Choroid plexus epithelial cell (primary cell): ENCODE measurements around the gene TSPAN5.

ENCODE experiments used
- DNase-seq: peaks from one replicate; pipeline ENCODE4 v3.0.0-alpha.2; 2010; ENCODE audit warnings: low read depth
- H3K4me3 ChIP-seq: 2 replicates; pipeline ENCODE4 v1.5.1; 2011; ENCODE audit warnings: low read depth, mild to moderate bottlenecking, control low read depth, low read length, moderate library complexity
- TF ChIP-seq, protein P1 (sequence below): conservative IDR thresholded peaks from 2 replicates; pipeline ENCODE4 v1.5.1; 2011; ENCODE audit warnings: low read depth, mild to moderate bottlenecking, control low read depth, inconsistent platforms, low read length, moderate library complexity

TSPAN5 gene

DNA sequence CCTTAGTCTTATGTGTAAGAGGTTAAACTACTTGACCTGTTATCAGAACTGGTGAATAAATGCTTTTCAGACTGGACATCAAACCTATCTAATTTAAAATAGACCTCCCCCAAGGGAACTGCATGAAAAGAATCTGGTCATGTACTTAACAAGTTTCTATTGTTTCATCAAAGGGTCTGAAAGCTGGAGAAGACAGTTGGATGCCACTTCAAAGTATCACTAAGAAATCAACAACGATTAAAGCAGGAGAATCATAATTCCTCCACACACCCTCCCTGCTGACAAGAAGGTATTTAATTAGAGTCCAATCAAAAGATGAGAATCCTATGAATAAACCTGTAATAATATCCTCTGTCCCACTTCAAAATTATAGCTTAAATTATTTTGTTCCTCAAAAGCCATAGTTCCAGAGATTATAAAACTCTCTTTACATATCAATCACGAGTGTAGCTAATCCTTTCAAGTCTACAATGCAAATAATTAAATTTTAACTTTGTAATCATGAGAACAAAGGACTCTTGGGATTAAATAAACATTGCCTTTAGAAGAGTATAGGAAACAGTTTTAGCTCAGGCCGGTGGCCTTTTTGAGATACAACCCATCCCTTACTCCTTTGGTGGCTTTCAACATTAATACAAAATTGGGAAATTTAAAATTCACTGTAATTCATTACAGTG lies 35.1 kb downstream of the TSPAN5 start:
- no peak for DNase-seq
- TF ChIP-seq, protein P1, sequence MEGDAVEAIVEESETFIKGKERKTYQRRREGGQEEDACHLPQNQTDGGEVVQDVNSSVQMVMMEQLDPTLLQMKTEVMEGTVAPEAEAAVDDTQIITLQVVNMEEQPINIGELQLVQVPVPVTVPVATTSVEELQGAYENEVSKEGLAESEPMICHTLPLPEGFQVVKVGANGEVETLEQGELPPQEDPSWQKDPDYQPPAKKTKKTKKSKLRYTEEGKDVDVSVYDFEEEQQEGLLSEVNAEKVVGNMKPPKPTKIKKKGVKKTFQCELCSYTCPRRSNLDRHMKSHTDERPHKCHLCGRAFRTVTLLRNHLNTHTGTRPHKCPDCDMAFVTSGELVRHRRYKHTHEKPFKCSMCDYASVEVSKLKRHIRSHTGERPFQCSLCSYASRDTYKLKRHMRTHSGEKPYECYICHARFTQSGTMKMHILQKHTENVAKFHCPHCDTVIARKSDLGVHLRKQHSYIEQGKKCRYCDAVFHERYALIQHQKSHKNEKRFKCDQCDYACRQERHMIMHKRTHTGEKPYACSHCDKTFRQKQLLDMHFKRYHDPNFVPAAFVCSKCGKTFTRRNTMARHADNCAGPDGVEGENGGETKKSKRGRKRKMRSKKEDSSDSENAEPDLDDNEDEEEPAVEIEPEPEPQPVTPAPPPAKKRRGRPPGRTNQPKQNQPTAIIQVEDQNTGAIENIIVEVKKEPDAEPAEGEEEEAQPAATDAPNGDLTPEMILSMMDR: no peak
- H3K4me3 ChIP-seq: no peak overlapping the region

DNA sequence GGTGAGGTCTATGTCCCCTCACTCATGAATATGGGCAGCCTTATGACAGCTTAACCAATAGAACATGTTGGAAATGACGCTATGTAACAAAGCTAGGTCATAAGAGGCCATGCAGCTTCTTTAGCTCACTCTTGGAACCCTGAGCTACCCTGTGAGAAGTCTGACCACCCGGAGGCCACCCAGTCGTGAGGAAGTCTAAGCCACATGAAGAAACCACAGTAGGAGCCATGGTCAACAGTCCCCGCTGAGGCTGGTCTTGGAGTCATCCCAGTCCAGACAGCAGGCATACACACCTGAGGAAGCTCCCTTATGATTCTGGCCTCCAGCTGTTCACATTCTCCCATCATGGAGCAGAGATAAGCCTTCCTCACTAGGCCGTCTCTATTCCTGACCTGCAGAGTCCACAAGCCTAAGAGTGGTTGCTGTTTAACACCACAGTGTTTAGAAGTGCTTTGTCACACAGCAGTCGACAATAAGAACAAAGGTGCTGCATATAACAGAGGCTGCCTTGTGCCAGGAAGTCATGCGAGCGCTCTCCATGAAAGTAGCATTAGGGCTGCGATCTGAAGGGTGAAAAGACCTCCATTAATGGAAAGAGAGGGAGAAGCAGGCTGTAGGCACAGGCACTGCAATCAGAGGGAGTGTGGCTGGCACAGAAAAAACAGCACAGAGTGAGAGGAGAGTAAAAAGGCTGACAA lies 38.2 kb downstream of the TSPAN5 start:
- TF ChIP-seq, protein P1: no peak
- no peak overlapping the region for H3K4me3 ChIP-seq

DNA sequence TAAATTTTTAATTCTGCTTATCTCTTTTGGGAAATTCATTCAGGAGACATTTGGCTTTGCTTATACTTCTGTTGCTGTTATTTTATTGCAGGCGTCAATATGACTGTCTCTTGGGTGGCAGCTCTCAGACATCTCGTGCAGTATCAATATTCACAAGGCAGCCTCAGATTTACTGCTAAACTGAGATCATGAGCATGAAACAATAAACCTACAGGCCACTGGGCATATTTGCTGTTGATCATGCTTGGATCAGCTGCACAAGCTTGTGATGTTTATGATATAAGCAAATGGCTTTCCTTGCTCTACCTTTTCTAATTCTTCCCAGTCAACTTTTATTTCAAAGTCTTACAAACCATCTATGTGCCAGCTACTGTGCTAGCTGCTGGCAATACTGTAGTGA lies 39.2 kb downstream of the TSPAN5 start:
- TF ChIP-seq, protein P1: no peak
- H3K4me3 ChIP-seq: no peak overlapping the region
- no peak for DNase-seq

More for the DNA sequence above, 38.2 kb downstream of the TSPAN5 start:
- no peak for DNase-seq

DNA sequence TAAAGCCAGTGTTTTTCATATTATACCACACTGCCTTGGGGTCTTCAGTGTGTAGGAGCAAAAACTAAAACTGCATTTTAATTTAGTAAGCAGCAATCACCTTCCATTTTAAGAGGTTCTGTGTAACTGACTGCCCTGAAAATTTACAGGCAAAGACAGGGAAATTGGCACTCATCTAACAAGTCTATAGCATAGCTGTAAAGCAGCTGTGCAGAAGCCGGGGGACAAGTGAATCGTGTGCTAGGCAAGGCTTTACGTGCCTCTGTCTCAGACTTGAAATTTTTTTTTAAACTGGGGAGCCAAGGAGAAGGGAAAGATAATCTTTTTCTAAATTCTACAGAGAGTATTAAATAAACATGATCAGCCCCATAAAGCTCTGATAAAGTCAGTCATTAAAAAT lies 39.7 kb downstream of the TSPAN5 start:
- TF ChIP-seq, protein P1: no peak
- no peak for DNase-seq
- no peak overlapping the region for H3K4me3 ChIP-seq

DNA sequence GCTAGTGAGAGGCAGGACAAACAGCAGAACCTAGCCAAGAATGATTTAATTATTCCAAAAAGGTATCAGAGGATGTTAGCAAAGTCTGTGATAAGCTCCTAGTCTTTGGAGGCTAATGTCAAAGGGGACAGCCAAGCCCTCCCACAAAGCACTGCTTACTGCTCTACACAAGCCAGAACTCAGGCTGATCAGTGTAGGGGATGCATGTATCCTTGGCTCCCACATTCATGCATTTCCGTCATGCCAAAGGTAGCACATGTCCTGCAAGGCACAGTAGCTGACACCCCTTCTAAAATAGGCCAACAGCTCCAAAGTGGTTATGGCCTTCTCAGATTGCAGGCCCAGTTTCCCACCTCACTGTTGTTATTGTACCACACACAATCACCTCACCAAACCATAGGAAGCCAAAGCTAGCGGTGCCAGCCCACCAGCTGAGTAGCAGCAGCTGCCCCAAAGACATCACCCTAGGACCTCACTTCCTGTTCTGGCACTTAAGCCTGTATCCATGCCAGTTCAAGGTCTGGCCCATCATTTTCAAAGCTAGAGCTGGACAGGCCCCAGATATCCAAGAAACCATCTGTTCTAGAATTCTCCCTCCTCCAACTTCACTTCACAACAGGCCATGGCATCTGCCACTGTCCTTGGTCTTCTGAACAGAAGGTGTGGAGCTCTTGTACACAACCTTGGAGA lies 40.9 kb downstream of the TSPAN5 start:
- TF ChIP-seq, protein P1: no peak
- no peak overlapping the region for H3K4me3 ChIP-seq
- DNase-seq: no peak

DNA sequence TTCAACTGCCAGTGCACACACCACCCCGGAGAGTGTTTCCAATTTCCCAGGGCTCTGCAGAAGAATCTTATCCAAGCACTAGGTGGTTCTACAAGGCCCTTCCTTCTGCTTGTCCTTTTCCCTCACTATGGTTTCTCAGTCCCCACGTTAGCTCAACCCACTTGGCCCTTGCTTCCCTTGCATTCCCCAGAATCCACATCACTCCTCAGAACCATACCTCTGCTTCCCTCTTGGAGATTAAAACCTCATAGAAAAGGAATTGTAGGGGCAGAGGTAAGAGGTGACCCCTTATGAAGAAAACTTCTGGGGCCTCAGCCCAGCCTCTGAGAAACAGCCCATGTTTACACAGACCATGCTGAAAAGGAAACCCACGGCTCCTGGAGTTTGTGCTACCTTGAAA lies 42.4 kb downstream of the TSPAN5 start:
- DNase-seq: no peak
- TF ChIP-seq, protein P1: no peak
- no peak overlapping the region for H3K4me3 ChIP-seq
